NCI-H510A treated with DMSO at 0.1 percent for 48 hours (cell line): ENCODE data around the gene NUDT21.
A peak's percentile ranks its signal among the peaks of the same experiment; 100 is the strongest.
"Not testable (repeated sequence)": the region's sequence is repeated elsewhere in the genome, so short reads cannot be mapped to it uniquely, and the experiment has no call there.

Experiments used
- DNase-seq: peaks from one replicate; lab custom pipeline; 2025; lab: John Stamatoyannopoulos, UW

NUDT21 gene

DNA sequence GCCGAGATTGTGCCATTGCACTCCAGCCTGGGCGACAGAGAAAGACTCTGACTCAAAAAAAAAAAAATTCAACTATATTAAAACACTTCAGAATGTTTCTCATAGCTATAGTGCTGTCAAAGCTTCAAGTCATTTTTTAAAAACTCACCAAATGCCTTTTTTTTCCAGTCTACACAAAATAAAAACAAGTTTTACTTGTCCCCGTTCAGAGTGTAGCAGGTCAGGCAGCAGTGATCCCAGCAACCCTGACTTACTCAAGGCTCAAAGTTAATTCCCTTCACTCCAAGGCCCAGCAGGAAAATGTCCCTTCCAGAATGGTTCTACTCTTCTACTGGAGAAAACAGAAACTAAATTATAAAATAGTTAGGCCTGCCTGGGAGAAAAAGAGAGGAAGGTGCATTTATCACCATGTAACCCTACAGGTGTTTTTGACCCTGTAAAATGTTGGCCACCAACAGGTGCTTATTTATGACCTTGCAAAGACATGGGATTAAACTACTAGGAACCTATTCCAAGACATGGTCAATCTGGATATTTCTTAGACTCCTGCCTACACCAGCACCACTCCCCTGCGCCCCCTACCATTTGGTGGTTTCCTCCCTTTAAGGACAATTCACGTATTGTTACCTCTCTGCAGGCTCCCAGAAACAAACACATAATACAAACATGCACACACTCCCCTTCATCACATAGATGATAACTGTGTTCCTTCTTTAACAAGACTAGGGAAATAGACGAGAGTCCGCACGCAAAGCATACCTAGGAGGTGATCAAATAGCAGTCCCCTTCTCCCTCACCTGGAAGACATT, 31.2 kb downstream of the NUDT21 start:
- no peak for DNase-seq

DNA sequence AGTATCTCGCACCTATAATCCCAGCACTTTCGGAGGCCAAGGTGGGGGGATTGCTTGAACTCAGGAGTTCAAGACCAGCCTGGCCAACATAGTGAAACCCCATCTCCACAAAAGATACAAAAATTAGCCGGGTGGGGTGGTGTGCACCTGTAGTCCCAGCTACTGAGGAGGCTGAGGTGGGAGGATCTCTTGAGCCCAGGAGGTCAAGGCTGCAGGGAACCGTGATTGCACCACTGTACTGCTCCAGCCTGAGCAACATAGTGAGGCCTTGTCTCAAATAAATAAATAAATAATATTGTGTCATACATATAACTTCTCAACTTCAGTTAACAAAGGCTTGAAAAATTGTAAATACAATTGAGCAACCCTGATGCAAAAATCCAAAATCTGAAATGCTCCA, 34.0 kb downstream of the NUDT21 start:
- no peak for DNase-seq

DNA sequence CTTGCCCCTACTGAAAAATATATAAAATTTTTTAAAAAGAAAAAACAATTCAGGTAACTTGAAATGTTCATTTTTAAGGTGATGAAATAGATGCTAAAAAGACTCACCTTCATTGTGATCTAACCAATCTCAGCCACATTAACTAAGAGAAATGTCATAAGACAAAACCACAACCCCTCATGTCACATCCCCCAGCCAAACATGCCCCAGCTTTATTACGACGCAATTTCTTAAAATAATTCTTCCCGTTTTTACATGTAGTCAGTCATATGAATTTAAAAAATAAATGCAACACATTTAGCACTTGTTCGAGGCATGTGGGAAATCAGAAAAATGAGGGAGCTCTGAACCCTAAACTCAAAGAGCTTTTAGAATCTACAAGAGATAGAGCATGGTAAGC, 35.3 kb downstream of the NUDT21 start:
- no peak for DNase-seq

DNA sequence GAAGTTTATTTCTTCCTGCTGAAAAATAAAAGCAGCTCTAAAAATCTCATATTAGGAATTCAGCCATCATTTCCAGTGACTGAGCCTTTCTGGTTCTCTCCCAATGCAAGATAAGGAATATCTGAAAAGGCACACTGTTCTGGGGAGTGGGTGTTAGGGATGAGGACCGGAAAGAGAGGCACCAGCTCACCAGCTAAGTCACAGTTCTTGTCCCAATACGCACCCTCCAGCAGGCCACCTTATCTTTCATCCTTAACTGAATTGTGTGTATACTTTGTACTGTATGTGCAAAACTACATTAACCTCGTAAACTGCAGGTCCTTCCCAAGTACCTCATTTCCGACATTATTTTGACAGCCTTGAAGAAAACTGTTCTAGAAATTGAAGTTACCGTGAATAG, 36.8 kb downstream of the NUDT21 start:
- no peak for DNase-seq

DNA sequence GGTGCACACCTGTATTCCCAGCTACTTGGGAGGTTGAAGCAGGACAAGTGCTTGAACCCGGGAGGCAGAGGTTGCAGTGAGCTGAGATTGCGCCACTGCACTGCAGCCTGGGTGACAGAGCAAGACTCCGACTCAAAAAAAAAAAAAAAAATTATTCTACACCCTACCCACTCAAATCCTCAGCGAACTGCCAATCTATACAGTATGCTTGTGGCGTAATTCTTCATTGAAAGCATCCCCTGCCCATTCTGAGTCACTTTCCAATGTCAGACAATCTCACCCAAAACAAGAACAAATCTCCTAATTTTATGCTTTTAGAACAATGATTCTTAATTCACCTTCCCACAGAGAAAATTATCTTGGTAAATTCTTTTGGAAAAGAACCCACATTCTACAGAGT, 37.8 kb downstream of the NUDT21 start:
- DNase-seq = no peak

DNA sequence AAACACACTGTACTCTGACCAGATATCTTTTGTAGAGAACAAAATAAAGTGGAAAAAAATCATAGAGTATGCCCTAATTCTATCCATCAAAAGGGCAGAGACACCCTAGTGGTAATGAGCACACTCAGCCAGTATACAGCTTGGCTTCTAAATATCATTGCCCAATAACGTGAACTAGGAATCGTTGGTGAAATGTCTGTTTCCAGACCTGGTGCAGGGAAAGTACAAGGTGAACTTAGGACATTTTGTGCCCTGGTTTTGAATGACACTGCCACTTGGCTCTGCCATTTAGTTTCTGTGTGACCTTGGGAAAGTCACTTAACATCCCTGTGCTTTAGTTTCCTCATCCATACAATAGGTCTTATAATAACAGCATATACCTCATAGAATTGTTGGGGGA, 39.5 kb downstream of the NUDT21 start:
- no peak for DNase-seq

DNA sequence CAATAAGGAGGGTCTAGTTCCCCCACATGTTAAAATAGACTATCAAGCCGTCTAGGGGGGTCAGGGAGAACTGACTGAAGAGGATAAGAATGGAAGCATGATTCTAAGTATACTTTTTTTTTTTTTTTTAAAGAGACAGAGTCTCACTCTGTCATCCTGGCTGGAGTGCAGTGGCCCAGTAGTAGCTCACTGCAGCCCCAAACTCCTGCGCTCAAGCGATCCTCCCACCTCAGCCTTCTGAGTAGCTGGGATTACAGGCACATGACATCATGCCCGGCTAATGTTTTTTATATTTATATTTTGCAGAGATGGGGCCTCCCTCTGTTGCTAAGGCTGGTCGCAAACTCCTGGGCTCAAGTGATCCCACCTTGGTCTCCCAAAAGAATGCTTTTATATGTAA, 40.0 kb downstream of the NUDT21 start:
- DNase-seq = no peak

DNA sequence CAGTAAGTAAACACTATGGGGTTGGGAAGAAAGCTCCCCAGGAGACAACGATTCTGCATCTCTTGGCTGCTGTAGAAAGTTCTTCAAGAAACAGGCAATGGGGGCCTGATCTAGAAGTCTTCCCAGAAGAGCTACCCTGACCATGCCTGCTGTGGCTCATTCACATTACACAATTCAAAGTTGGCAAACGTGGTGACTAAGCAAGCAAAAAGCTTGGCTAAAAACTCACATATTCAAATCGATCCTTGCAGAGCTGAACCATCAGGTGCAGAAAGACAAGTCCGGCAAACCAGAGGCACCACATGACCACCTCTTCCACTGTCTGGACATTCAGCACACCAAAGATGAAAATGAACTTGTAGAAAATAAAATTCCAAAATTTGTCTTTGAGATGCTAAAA, 41.9 kb downstream of the NUDT21 start:
- no peak for DNase-seq

DNA sequence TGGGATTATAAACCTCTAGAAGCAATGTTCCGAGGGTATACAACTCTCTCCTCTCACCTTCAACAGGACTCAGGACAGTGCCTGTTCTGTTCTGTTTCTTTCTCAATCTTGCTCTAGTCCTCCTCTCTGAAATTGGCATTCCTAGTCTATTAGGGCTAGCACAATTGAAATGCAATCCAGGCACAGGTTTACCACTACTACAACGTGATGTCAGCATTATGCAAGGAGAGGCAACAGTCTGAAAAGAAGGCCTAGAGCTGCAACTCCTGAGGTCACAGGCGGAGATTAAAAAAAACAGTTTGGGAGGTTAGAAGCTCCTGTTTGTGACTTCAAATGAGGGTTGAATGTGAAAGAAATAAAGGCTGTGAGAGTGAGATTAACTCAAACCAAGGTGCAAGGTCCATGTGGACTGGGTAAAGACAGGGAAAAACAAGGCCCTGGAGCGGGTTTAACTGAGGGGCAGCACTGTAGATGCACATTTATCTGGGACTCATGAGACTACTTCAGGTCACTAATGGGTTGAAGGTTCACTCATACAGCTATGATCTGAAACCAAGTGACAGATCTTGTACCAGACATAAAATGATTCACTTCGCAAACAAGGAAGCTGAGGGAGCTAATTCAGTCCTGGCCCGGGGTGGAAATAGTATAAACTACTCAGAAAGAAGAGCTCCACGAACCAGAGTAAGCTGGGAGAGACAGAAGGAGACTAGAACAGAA, 42.6 kb downstream of the NUDT21 start:
- no peak for DNase-seq

DNA sequence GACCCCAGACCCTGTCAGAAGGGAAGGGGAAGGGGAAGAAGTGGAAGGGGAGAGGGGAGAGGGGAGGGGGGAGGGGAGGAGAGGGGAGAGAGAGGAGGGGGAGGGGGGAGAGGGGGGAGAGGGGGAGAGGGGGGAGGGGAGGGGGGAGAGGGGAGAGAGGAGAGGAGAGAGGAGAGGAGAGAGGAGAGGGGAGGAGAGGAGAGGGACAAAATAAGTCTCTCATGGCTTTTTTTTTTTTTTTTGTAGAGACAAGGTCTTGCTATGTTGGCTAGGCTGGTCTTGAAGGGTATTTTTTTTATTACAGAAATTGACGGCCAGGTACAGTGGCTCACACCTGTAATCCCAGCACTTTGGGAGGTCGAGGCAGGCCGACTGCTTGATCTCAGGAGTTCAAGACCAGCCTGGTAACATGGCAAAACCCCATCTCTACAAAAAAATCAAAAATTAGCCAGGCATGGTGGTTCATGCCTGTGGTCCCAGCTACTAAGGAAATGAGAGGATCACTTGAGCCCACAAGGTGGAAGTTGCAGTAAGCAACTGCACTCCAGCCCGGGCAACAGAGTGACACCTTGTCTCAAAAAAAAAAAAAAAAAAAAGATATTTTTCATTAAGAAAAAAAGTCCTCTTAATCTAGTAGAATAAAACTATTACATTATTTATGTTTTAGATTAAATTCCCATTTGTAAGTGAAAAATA, 45.0 kb downstream of the NUDT21 start:
- no peak for DNase-seq

DNA sequence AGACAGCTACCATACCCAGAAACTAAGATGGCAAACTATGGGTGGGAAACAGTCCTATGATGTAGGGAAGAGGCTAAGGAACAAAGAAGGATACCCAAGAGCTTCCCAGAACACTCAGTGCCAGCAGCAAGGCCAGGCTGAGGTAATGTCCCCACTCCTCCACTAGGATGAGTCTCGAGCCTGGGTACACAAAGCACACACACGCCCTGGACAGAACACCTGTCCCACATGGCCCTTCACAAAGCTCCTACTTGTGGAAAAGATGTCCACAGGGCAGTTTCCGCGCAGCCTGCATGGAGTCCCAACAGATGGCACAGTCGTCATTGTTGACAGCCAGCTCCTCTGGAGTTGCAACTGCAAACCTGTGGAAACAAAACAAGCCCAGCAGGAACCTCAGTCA, 49.6 kb downstream of the NUDT21 start:
- DNase-seq = peak; percentile 26

DNA sequence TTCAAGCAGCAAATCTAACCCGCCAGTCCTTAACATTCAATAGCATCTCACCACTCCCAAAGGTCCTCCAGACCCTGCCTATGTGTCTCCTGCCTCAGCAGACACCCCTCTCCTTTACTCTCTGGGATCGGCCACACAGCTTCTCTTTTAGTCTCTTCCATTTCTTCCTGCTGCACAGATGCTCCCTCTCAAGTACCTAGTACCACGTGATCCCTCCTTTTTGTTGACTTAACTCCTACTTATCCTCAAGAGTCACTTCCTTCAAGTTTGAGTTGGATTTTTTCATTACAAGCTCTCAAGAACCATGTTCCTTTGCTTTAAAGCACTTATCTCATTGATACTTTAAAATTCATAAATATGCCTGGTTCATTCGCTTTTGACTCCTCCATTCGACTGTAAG, 50.7 kb downstream of the NUDT21 start:
- DNase-seq = peak; percentile 9

DNA sequence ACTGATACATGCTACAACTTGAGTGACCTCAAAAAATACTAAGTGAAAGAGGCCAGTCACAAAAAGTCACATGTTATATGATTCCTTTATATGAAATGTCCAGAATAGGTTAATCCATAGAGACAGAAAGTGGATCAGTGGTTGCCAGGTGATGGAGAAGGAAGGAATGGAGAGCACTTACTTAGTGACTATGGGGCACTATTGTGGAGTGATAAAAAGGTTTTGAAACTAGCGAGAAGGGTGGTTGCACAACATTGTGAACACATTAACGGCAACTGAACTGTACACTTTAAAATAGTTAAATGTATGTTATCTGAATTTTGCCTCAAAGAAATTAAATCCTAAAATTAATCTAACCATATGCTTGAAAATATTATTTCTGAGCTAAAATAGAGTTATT, 51.6 kb downstream of the NUDT21 start:
- no peak for DNase-seq

DNA sequence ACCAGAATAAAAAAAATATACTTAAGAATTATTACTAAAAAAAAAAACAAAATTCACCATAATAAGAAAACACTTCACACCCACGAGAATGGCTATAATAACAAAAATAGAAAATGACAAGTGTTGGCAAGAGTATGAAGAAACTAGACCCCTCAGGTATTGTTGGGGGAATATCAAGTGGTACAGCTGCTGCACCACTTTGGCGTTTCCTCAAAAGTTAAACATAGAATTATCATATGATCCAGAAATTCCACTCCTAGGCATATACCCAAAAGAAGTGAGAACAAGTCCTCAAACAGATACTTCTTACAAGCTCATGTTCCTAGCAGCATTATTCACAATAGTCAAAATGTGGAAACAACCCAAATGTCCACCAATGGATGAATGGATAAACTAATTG, 52.1 kb downstream of the NUDT21 start:
- DNase-seq = no peak

DNA sequence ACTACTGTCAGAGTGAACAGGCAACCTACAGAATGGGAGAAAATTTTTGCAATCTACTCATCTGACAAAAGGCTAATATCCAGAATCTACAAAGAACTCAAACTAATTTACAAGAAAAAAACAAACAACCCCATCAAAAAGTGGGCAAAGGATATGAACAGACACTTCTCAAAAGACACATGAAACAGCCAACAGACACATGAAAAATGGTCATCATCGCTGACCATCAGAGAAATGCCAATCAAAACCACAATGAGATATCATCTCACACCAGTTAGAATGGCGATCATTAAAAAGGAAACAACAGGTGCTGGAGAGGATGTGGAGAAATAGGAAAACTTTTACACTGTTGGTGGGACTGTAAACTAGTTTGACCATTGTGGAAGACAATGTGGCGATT, 54.4 kb downstream of the NUDT21 start:
- DNase-seq = not testable (repeated sequence)

DNA sequence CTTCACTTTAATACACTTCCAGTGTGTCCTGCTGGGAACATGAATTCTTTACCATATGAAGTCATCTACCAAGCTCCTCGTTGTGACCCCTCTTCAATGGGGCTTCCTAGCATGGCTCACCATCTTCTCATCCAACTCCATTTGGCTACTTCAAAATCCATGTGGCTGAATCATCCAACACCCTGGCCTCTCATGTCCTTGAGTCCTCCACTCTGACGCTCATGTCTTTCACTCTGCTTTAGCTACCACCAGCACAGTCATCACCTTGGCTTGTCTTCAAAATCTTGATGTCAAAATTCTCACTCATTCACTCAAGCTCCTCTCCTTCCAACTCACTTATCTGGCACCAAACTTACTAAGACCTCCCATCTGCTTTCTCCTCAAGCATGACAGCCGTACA, 61.6 kb downstream of the NUDT21 start:
- DNase-seq = no peak

DNA sequence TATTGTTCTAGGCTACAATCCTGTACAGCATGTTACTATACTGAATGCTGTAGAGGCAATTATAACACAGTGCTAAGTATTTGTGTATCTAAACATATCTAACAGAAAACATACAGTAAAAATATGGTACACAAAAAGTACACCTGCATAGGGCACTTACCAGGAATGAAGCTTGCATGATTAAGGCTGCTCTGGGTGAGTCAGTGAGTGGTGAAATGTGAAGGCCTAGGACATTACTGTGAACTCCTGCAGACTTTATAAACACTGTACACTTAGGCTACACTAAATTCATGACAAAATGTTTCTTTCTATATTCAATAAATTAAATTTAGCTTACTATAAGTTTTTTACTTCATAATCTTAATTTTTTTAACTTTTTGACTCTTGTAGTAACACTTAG, 62.9 kb downstream of the NUDT21 start:
- DNase-seq = no peak

DNA sequence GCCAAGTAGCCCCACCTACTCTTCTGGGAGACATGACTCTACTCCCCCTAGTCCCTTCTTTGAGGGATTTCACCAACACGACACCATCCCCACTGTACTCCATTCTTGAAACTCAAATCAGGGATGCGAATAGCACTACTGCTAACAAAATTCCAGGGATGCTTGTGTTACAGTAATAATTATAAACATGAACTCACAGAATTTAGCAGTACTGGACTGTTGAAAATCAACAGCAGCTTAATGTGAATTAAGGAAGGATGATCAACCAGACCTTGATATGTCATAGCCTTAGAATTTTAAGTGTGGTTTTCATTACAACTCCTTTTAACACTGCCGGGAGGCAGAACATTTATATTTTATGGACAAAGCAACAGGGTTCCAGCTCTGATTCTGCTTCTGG, 63.7 kb downstream of the NUDT21 start:
- no peak for DNase-seq

DNA sequence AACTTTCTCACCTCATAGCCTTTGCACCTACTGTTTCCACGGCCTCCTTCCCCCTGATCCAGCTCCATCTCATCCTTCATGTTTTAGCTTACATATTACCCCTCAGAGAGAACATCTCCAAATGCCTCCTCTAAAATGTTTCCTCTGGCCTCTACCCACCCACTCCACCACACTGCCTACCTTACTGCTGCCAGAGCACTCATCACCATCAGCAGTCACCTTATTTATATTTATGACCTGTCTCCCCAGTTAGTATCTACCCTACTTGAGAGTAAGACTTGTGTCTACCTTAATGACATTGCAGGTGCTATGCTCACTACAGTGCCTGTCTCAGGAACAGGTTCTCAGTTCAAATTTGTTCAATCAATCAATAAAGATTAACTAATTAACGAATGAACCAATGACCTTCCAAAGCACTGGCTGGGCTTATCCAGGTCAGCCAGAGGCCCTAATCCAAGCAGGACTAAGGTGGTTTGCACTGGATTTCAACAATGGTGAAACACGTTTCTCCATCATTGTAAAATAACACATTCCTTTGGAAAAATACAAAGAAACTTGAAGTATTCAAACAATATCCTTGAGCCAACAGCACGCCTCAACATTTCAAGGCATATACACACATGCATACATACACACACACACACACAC, 66.9 kb downstream of the NUDT21 start:
- DNase-seq = no peak

DNA sequence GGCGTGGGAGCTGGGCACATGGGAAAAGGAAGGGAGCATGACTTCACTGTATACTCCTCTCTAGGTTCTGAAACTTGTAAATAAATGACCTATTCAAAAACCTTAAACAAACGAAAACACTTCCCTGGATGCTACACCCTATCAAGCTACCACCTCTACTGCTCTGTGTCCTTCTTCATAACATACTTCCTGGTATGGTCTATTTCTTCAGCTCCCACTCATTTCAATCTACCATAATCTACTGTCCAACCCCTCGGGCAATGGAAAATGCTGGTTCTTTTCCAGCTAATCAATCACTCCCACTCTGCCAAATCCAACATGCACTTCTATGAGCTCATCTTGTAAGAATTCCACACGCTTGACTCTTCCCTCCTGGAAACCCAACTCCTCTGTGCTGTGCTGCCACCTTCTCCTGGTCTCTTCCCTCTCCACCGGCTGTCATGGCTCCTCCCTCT, 68.2 kb downstream of the NUDT21 start:
- DNase-seq = no peak

DNA sequence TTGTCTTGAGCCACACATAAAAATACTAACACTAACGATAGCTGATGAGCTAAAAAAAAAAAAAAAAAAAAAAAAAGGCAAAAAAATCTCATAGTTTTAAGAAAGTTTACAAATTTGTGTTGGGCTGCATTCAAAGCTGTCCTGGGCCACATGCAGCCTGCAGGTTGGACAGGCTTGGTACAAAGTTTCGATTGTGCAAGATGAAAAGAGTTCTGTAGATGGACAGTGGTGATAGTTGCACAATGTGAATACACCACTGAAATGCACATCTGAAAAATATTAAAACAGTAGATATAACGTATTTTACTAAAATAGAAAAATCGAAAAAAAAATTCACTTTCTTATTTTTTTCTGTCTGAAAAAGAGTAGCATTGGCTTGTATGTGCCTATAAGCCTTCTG, 68.7 kb downstream of the NUDT21 start:
- DNase-seq = no peak

DNA sequence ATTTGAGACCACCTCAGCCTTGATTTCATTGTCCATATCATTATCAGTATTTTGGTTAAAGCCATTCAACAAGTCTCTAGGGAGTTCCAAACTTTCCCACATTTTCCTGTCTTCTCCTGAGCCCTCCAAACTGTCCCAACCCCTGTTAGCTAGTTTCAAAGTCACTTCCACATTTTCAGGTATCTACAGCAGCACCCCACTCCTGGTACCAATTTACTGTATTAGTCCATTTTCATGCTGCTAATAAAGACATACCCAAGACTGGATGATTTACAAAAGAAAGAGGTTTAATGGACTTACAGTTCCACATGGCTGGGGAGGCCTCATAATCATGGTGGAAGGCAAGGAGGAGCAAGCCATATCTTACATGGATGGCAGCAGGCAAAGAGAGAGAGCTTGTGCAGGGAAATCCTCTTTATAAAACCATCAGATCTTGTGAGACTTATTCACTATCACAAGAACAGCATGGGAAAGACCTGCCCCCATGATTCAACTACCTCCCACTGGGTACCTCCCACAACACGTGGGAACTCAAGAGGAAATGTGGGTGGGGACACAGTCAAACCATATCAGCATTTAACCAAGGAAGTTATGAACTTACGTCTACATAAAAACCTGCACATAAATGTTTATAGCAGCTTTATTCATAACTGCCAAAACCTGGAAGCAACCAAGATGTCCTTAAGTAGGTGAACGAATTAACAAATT, 70.2 kb downstream of the NUDT21 start:
- not testable (repeated sequence) for DNase-seq
